Fibroblast of lung (primary cell): ENCODE measurements around the gene CDH4.

Experiments
- EZH2 ChIP-seq: IDR thresholded peaks from 2 replicates; pipeline ENCODE4 v1.5.1; 2012; ENCODE audit warnings: low read length, control low read depth, mild to moderate bottlenecking; ENCODE audit errors: missing control alignments
- TF ChIP-seq, protein P1 (sequence below), 2 donors: IDR thresholded peaks in 1 of 2; conservative IDR thresholded peaks in 1 of 2; 1 replicate in 1 of 2; 2 replicates in 1 of 2; pipeline ENCODE4 v1.5.1; 2011 to 2012; ENCODE audit warnings: low read length in 2 of 2, control low read depth in 1 of 2, inconsistent platforms in 1 of 2, low read depth in 1 of 2, mild to moderate bottlenecking in 1 of 2

DNA sequence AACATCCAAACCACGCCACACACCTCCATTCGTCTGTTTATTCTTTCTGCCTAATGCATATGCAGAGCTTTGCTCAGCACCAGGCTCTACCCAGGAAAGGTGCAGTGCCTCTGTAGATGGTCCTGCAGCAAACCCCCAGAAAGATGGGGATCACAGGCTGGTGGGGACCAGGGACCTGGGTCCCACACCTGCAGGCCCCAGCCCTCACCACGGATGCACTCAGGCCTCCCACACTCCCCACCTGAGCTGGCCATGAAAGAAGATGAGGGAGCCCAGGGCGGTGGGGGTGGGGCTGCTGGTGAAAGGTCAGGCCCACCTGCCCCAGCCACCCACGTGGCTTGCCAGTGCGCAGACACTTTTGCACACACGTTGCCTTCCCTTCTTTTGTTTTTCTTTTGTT, 595.9 kb downstream of the CDH4 start:
- TF ChIP-seq, protein P1, sequence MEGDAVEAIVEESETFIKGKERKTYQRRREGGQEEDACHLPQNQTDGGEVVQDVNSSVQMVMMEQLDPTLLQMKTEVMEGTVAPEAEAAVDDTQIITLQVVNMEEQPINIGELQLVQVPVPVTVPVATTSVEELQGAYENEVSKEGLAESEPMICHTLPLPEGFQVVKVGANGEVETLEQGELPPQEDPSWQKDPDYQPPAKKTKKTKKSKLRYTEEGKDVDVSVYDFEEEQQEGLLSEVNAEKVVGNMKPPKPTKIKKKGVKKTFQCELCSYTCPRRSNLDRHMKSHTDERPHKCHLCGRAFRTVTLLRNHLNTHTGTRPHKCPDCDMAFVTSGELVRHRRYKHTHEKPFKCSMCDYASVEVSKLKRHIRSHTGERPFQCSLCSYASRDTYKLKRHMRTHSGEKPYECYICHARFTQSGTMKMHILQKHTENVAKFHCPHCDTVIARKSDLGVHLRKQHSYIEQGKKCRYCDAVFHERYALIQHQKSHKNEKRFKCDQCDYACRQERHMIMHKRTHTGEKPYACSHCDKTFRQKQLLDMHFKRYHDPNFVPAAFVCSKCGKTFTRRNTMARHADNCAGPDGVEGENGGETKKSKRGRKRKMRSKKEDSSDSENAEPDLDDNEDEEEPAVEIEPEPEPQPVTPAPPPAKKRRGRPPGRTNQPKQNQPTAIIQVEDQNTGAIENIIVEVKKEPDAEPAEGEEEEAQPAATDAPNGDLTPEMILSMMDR (conservative IDR thresholded peaks at IDR 0.05 in 1 of 2, IDR thresholded peaks at IDR 0.05 in 1 of 2; ENCODE audit: low read depth in 1 of 2, low read length in 2 of 2): no peak
- no peak for TF ChIP-seq EZH2
